Activated CD8-positive, alpha-beta T cell treated with anti-CD3 and anti-CD28 coated beads for 36 hours (primary cell): ENCODE results near the gene IGSF5. TPM values are rescaled to one million over a fixed set of nuclear protein-coding genes. Genes with fewer than 3 reads are reported as not detected.

Experiments
- ATAC-seq: fragments of 200-7000 bp; cut with Tn5 transposase; one replicate; pipeline ENCODE4 v1.10.0; 2021; ENCODE audit warnings: mild to moderate bottlenecking, moderate library complexity
- CTCF ChIA-PET: fragments of 350-600 bp; sonication (Branson Sonifier 250); formaldehyde crosslinking; loops from one replicate; lab custom pipeline; 2021; ENCODE audit warnings: antibody characterized with exemption; lab: Charles Lee
- POLR2A ChIA-PET: fragments of 350-600 bp; sonication (Branson Sonifier 250); formaldehyde crosslinking; loops from one replicate; lab custom pipeline; 2021; ENCODE audit warnings: antibody characterized with exemption; lab: Charles Lee
- DNase-seq: peaks from one replicate; pipeline ENCODE4 v3.0.0-alpha.2; 2020
- H3K27ac Mint-ChIP-seq: one replicate; pipeline ENCODE4 v1.8.0; 2021; ENCODE audit warnings: mild to moderate bottlenecking, mixed read lengths
- H3K27me3 Mint-ChIP-seq: one replicate; pipeline ENCODE4 v1.8.0; 2021; ENCODE audit warnings: mixed read lengths
- H3K36me3 Mint-ChIP-seq: one replicate; pipeline ENCODE4 v1.8.0; 2021; ENCODE audit warnings: low read depth, mixed read lengths
- H3K4me1 Mint-ChIP-seq: one replicate; pipeline ENCODE4 v1.8.0; 2021; ENCODE audit warnings: low read depth, mixed read lengths
- H3K4me3 Mint-ChIP-seq: one replicate; pipeline ENCODE4 v1.8.0; 2021; ENCODE audit warnings: mild to moderate bottlenecking, moderate library complexity, mixed read lengths
- H3K9me3 Mint-ChIP-seq: one replicate; pipeline ENCODE4 v1.8.0; 2021; ENCODE audit warnings: mixed read lengths
- intact Hi-C: fragments of 100-400 bp; cut with micrococcal nuclease; formaldehyde crosslinking; loops from one replicate; pipeline ENCODE4 v1.10.0; 2022
- total RNA-seq, 2 experiments: library from RNA; stranded (reverse); gene quantifications; one replicate each; pipeline ENCODE4 v1.2.3, GENCODE V29; 2021
- TF ChIP-seq, protein P1 (sequence below): fragments of 200-600 bp; IDR thresholded peaks from one replicate; pipeline ENCODE4 v1.8.0; 2022; ENCODE audit warnings: antibody characterized with exemption, mild to moderate bottlenecking

Gene IGSF5
- total RNA-seq, 2 experiments from 2014 or later = not detected

DNA sequence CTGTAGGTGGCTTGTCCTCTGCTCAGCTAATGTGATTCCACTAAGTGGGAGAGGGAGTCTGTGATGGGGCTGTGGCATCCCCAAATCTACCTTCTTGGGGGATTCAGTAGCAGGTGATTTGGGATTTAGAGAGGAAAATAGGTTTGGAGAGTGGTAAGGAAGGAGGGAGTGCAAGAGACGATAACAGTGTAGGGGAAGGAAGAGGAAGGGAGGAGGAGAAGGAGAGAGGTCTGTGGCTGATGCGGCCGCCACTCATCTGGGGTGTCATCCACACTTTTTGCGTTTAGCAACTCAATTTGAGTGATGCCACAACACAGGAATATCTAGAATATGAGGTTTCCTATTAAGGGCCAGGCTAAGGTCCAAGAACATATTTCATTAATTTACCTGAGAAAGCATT, 98.5 kb downstream of the IGSF5 start:
- H3K4me3 Mint-ChIP-seq = no peak overlapping the region
- no peak for DNase-seq
- H3K27me3 Mint-ChIP-seq = no peaks in the 10 kb centered on the region
- H3K36me3 Mint-ChIP-seq = no peaks in the 10 kb centered on the region
- TF ChIP-seq, protein P1, sequence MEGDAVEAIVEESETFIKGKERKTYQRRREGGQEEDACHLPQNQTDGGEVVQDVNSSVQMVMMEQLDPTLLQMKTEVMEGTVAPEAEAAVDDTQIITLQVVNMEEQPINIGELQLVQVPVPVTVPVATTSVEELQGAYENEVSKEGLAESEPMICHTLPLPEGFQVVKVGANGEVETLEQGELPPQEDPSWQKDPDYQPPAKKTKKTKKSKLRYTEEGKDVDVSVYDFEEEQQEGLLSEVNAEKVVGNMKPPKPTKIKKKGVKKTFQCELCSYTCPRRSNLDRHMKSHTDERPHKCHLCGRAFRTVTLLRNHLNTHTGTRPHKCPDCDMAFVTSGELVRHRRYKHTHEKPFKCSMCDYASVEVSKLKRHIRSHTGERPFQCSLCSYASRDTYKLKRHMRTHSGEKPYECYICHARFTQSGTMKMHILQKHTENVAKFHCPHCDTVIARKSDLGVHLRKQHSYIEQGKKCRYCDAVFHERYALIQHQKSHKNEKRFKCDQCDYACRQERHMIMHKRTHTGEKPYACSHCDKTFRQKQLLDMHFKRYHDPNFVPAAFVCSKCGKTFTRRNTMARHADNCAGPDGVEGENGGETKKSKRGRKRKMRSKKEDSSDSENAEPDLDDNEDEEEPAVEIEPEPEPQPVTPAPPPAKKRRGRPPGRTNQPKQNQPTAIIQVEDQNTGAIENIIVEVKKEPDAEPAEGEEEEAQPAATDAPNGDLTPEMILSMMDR = no peak
- ChIA-PET POLR2A (no interaction called here), CTCF (no interaction called here)
- H3K27ac Mint-ChIP-seq = no peak overlapping the region
- ATAC-seq = no peak
- intact Hi-C loops = no loop called here
- no peaks in the 10 kb centered on the region for H3K9me3 Mint-ChIP-seq
- H3K4me1 Mint-ChIP-seq = no peaks in the 10 kb centered on the region

DNA sequence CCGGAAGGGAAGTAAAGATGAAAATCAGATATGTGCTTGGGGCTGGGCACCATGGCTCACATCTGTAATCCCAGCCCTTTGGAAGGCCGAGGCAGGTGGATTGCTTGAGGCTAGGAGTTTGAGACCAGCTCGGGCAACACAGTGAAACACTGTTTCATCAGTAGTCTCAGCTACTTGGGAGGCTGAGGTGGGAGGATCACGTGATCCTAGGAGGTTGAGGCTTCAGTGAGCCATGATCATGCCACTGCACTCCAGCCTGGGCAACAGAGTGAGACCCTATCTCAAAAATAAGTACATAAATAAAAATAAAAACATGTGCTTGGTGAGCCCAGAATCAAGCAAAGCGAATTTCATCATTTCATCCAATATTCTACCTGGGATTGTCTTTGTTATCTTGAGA, 98.9 kb downstream of the IGSF5 start:
- TF ChIP-seq, protein P1 = no peak
- Mint-ChIP-seq H3K27me3 (no peaks in the 10 kb centered on the region), H3K4me3 (no peak overlapping the region), H3K27ac (no peak overlapping the region), H3K4me1 (no peaks in the 10 kb centered on the region), H3K9me3 (no peaks in the 10 kb centered on the region), H3K36me3 (no peaks in the 10 kb centered on the region)
- CTCF ChIA-PET = no interaction called here
- intact Hi-C loops = no loop called here
- ATAC-seq (no peak), DNase-seq (no peak)
- POLR2A ChIA-PET = no interaction called here

DNA sequence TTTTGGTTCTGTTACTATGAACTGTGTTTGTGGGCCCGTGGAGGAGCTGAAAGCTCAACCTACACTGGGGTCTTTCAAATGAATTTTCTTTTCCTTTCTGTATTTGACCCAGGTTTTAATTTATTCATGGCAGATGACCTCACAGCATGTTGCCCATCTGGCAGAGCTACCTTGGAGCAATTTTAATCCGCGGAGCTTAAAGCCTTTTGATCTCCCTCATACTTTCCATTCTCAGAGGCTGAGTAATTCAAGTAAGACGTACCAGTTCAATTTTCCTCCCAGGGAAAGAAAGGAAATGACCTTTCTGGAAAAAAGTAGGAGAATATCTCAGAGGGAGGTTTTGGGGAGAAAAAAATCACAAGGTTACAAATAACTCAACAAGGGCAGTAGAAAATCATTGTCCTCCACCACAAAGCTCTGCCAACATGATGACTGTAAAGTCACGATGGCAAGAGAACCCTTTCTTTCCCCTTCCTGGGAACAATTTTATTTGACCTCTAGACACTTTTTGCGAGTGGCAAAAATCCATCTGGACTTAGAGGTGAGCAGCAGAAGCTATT, 100.7 kb downstream of the IGSF5 start:
- H3K36me3 Mint-ChIP-seq = no peaks in the 10 kb centered on the region
- H3K9me3 Mint-ChIP-seq = no peaks in the 10 kb centered on the region
- no peak overlapping the region for H3K27ac Mint-ChIP-seq
- ChIA-PET POLR2A (no interaction called here), CTCF (no interaction called here)
- DNase-seq (no peak), ATAC-seq (no peak)
- intact Hi-C loops = no loop called here
- TF ChIP-seq, protein P1 = no peak
- H3K4me3 Mint-ChIP-seq = no peak overlapping the region
- no peaks in the 10 kb centered on the region for H3K27me3 Mint-ChIP-seq
- no peaks in the 10 kb centered on the region for H3K4me1 Mint-ChIP-seq

DNA sequence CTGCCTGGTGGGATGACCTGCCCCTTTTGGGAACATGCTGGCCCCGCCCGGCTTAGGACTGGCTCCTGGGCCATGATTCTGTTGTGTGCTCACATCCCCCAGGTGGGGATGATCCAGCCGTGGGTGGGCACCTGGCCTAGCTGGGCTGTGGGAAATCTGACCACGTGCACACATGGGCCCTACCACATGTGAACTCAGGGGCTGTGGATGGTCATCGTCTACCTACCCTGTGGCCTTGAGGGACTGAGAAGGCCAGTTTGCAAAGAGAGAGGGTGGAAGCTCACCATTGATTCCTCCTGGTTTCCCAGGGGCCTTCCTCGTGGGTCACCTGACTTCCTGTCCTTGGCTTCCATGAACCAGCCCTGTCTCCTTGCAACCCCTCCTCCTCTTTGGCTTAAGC, 102.9 kb downstream of the IGSF5 start:
- DNase-seq (no peak), ATAC-seq (no peak)
- Mint-ChIP-seq H3K4me1 (no peaks in the 10 kb centered on the region), H3K4me3 (no peak overlapping the region), H3K27ac (no peak overlapping the region), H3K9me3 (no peaks in the 10 kb centered on the region), H3K36me3 (no peaks in the 10 kb centered on the region), H3K27me3 (no peaks in the 10 kb centered on the region)
- POLR2A ChIA-PET = interaction anchor here (0.6 kb wide), 1 partner anchor 10 kb away, joined by 3 read pairs; no protein-coding TSS in a partner anchor
- TF ChIP-seq, protein P1 = no peak
- intact Hi-C loops = no loop called here
- CTCF ChIA-PET = no interaction called here

DNA sequence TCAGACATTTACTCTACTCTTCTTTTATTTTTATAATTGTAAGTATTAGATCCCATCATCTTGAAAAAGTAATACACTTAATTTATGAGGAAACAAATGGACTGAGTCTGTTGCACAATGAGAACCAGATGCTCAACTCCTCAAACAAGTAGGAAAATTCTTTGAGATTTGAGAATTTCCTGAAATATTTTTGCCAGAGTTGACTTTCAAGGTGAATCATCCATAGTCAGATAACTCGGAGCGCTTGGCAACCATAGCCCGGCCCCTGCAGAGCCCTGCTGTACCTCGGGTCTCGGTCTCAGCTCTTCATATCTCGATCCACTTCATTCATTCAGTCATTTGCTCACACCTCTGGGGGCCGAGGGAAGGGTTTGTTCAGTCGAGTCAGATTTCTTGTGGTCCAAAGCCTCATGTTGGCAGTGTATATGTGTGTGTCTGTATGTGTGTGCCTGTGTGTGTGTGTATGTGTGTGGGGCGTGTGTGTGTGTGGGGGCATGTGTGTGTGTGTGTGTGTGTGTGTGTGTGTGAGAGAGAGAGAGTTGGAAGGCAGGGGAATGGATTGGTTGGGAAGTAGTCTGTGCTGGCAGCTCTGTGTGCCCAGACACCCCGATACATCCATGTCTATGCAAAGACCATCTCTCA, 104.2 kb downstream of the IGSF5 start:
- DNase-seq = no peak
- intact Hi-C loops = no loop called here
- no peaks in the 10 kb centered on the region for H3K36me3 Mint-ChIP-seq
- H3K4me1 Mint-ChIP-seq = no peaks in the 10 kb centered on the region
- POLR2A ChIA-PET = no interaction called here
- CTCF ChIA-PET = no interaction called here
- peaks cover 2% of the 10 kb centered on the region for H3K9me3 Mint-ChIP-seq
- H3K27ac Mint-ChIP-seq = no peak overlapping the region
- no peak overlapping the region for H3K4me3 Mint-ChIP-seq
- no peaks in the 10 kb centered on the region for H3K27me3 Mint-ChIP-seq
- TF ChIP-seq, protein P1 = no peak
- no peak for ATAC-seq
